ENCODE data around the gene NETO2.
"Not testable (repeated sequence)": the region's sequence is repeated elsewhere in the genome, so short reads cannot be mapped to it uniquely, and the experiment has no call there.

NETO2 gene

DNA sequence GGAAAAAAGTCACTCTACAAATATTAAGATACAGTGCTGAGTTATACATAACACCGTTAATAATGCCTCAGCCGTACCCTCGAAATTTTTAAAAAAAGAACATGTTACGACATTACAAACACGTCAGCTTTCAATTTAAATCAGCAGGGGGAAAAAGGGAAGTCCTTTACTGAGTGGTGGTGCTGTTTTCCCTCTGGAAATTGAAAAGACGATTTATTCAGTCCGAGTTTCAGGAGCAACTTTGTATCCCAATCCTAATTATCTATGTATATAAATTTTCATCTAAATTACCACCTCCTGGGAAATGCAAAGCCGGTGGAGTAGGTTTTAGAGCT, 1.3 kb downstream of the NETO2 start:
- FAIRE-seq, result no peak
- no peak for DNase-seq (ENCODE audit: insufficient read length, low spot score)
- TF ChIP-seq, protein P1, sequence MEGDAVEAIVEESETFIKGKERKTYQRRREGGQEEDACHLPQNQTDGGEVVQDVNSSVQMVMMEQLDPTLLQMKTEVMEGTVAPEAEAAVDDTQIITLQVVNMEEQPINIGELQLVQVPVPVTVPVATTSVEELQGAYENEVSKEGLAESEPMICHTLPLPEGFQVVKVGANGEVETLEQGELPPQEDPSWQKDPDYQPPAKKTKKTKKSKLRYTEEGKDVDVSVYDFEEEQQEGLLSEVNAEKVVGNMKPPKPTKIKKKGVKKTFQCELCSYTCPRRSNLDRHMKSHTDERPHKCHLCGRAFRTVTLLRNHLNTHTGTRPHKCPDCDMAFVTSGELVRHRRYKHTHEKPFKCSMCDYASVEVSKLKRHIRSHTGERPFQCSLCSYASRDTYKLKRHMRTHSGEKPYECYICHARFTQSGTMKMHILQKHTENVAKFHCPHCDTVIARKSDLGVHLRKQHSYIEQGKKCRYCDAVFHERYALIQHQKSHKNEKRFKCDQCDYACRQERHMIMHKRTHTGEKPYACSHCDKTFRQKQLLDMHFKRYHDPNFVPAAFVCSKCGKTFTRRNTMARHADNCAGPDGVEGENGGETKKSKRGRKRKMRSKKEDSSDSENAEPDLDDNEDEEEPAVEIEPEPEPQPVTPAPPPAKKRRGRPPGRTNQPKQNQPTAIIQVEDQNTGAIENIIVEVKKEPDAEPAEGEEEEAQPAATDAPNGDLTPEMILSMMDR (IDR thresholded peaks at IDR 0.05; ENCODE audit: insufficient read depth, missing control alignments), result no peak

- FAIRE-seq (no peak), DNase-seq (ENCODE audit: insufficient read length, low spot score) (no peak)
- TF ChIP-seq, protein P1 (IDR thresholded peaks at IDR 0.05; ENCODE audit: insufficient read depth, missing control alignments), result peak; percentile 99
These were observed 1.8 kb downstream of the NETO2 start for GRCh38 chr16:47141773-47142485.

GRCh38 chr16:47140686-47141085, 3.1 kb downstream of the NETO2 start:
- FAIRE-seq (no peak), DNase-seq (ENCODE audit: insufficient read length, low spot score) (no peak)
- TF ChIP-seq, protein P1 (IDR thresholded peaks at IDR 0.05; ENCODE audit: insufficient read depth, missing control alignments), result no peak

DNA sequence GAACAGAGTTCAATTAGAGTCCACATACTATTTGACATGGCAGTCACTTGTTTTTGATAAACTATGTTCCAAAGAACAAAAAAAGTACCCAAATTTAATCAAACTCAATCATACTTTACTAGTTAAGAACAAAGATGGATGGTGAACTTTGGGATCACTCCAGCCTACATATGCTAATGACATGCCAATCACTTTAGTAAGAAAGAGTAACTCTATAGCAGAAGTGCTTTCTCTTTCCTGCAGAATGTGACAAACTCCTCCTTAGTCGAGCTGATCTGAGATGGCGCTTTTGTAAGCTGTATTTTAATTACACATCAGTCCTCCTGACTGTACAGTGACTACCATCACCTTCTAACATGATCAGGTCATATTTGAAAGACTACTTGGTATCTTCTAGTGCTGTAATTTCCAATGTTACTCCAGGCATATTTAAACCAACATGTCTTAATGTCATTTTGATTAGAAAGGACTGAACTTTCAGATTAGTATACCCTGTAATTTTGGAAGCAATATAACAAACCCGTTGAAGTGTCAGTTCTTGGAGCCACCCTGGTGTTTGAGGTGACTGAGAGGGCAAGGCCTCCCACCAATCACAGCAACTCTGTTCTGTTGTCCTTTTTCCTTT, 4.1 kb downstream of the NETO2 start:
- FAIRE-seq (no peak), DNase-seq (ENCODE audit: insufficient read length, low spot score) (no peak)
- TF ChIP-seq, protein P1 (IDR thresholded peaks at IDR 0.05; ENCODE audit: insufficient read depth, missing control alignments), result no peak

GRCh38 chr16:47137925-47138324, 5.8 kb downstream of the NETO2 start:
- not testable (repeated sequence) for DNase-seq (ENCODE audit: insufficient read length, low spot score); FAIRE-seq

DNA sequence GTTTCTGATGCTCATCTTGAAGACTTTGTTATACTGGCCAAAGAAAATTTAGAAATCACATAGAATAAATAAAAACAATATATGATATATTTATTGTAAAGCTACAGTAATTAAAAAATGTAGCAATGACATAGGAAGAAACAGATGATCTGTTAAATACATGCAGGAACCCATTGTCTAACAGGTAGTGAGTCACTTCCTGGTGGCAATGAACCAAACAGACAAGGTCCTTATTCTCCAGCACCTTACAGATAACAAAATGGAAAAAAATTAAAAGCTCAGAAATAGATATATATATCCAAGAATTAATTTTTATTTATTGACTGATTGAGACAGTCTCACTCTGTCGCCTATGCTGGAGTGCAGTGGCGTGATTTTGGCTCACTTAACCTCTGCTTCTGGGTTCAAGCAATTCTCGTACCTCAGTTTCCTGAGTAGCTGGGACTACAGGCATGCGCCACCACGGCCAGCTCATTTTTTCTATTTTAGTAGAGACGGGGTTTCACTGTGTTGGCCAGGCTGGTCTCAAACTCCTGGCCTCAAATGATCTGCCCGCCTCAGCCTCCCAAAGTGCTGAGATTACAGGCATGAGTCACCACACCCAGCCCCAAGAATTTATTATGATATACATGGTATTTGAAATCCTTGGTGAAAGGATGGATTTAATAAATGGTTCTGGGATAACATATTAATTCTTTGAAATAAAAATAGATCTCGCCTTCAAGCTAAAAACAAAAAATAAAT, 7.5 kb downstream of the NETO2 start:
- TF ChIP-seq, protein P1 (IDR thresholded peaks at IDR 0.05; ENCODE audit: insufficient read depth, missing control alignments), result no peak
- FAIRE-seq (no peak), DNase-seq (ENCODE audit: insufficient read length, low spot score) (no peak)

DNA sequence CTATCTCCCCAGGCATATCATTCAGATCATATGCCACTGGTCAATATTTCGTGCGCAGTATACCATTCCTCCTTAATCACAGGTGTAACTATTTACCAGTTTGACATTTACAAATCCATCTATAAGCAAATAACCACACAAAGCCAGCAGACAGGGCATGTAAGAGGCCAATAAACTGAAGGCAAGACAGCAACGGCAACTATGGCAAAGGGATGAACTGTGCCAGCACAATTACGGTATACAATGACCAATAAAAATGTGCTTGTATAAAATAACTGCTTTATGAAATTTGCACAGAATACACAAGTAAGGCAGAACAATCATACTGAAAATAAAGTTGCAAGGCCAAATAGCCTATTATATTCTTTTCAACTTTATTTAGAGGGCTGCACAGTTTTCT, 9.2 kb downstream of the NETO2 start:
- DNase-seq (ENCODE audit: insufficient read length, low spot score) (no peak), FAIRE-seq (no peak)
- TF ChIP-seq, protein P1 (IDR thresholded peaks at IDR 0.05; ENCODE audit: insufficient read depth, missing control alignments), result no peak
